RPMI7951 (cell line): ENCODE measurements around the gene PSKH1. TPM values are rescaled to one million over a fixed set of nuclear protein-coding genes. Genes with fewer than 3 reads are reported as not detected.

Source experiments
- DNase-seq: peaks from one replicate; pipeline ENCODE4 v3.0.0-alpha.2; 2012; ENCODE audit warnings: low read depth
- total RNA-seq: library from RNA; depleted of rRNA; stranded (reverse); fragments of >200 nt; shearing (Covaris generic); gene quantifications from 2 replicates; pipeline ENCODE4 v1.2.3, GENCODE V29; 2014

Gene PSKH1
- total RNA-seq, 1 experiment from 2014 or later: 5.5 TPM

GRCh38 chr16:67940446-67941089 lies 47.5 kb downstream of the PSKH1 start:
- no peak for DNase-seq

- no peak for DNase-seq
Measured at GRCh38 chr16:67941469-67942199, 48.6 kb downstream of the PSKH1 start.

GRCh38 chr16:67942200-67942509 lies 49.1 kb downstream of the PSKH1 start:
- peak; percentile 31 for DNase-seq

- DNase-seq: no peak
Measured at GRCh38 chr16:67942510-67943255, 49.6 kb downstream of the PSKH1 start.

GRCh38 chr16:67943256-67943618 lies 50.2 kb downstream of the PSKH1 start:
- DNase-seq: no peak

- no peak for DNase-seq
Measured at GRCh38 chr16:67943619-67944504, 50.8 kb downstream of the PSKH1 start, which contains the start of gene LCAT. TSS of gene LCAT (minus strand) at chr16:67944120. CDS start at chr16:67944101, 19 bp downstream.

- DNase-seq: no peak
Measured at GRCh38 chr16:67944690-67945391, 51.8 kb downstream of the PSKH1 start.

GRCh38 chr16:67945392-67945933 lies 52.4 kb downstream of the PSKH1 start:
- peak; percentile 21 for DNase-seq

GRCh38 chr16:67946128-67946569 lies 53.1 kb downstream of the PSKH1 start:
- DNase-seq: no peak

- no peak for DNase-seq
Measured at GRCh38 chr16:67946966-67947558, 54.0 kb downstream of the PSKH1 start.

GRCh38 chr16:67948015-67948414 lies 55.0 kb downstream of the PSKH1 start:
- DNase-seq: no peak

- DNase-seq: no peak
Measured at GRCh38 chr16:67949645-67950044, 56.6 kb downstream of the PSKH1 start.

- no peak for DNase-seq
Measured at GRCh38 chr16:67950335-67950843, 57.3 kb downstream of the PSKH1 start.

- DNase-seq: no peak
Measured at GRCh38 chr16:67951485-67951884, 58.4 kb downstream of the PSKH1 start.

GRCh38 chr16:67953641-67954375 lies 60.8 kb downstream of the PSKH1 start:
- no peak for DNase-seq

GRCh38 chr16:67954421-67955196 lies 61.6 kb downstream of the PSKH1 start:
- DNase-seq: no peak

- no peak for DNase-seq
Measured at GRCh38 chr16:67957622-67958021, 64.6 kb downstream of the PSKH1 start.

- peak; percentile 83 for DNase-seq
Measured at GRCh38 chr16:67959536-67960329, 66.7 kb downstream of the PSKH1 start.
